HG02759 (cell line): ENCODE measurements around the gene LRIG1.
A peak's percentile ranks its signal among the peaks of the same experiment; 100 is the strongest.
"Not testable (repeated sequence)": the region's sequence is repeated elsewhere in the genome, so short reads cannot be mapped to it uniquely, and the experiment has no call there.

Experiments used
- ATAC-seq: cut with Tn5 transposase; IDR thresholded peaks from one replicate; pipeline ENCODE4 v1.9.1; 2021; ENCODE audit warnings: mild to moderate bottlenecking, moderate library complexity; ENCODE audit not compliant: unreplicated experiment

The LRIG1 gene

DNA sequence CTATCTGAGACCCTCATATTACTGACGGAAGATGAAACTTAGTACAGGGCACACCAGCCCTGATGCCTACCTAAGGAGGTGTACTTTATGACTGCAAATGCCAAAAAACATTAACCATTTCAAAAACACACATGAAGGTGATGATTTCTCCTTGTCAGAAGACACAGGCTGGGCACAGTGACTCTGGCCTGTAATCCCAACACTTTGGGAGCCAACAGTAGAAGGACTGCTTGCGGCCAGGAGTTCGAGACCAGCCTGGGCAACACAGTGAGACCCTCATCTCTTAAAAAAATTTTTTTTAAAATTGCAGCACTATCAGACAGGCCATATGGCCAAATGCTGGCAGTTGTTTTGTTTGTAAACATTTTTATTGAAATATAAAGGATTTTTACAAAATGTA is 73.5 kb downstream of the LRIG1 start:
- no peak for ATAC-seq

DNA sequence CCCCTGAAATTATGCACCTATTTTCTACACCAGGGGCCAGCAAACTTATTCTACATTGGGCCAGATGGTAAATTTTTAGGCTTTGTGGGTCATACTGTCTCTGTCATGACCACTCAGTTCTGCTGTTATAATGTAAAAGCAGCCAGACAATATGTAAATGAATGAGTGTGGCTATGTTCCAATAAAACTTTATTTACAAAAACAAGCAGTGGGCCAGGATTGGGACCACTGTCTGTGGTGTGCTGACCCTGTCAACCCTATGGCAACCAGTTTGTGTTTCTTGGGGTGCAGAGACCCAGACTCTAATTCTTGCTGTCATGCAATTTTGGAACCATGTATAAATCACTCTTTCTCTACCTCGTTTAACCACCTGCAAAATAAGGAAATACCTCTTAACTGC is 74.7 kb downstream of the LRIG1 start:
- no peak for ATAC-seq

DNA sequence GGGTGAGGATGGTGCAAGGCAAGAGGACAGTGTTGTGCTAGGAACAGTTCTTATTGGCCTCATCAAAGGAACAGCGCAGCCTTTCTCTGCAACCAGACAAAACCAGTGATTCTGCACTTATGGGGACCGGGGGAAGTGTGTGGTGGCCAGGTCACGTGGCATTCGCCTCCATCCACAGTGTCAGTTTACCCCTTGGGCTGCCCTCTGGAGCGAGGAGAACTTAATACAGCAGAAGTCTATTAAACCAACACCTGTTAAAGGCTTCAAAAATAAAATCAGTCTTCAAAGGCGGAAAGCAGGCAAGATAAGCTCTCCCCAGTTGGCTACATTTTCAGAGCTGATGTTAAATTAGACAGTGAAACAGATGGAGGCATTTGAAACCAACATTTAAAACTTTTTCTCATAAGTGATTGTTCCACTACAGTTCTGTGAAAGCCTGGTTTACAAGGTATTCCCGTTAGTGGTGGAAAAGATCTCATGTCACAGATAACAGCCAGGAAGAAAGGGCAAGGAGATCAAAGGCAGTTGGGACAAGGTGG is 75.2 kb downstream of the LRIG1 start:
- no peak for ATAC-seq

DNA sequence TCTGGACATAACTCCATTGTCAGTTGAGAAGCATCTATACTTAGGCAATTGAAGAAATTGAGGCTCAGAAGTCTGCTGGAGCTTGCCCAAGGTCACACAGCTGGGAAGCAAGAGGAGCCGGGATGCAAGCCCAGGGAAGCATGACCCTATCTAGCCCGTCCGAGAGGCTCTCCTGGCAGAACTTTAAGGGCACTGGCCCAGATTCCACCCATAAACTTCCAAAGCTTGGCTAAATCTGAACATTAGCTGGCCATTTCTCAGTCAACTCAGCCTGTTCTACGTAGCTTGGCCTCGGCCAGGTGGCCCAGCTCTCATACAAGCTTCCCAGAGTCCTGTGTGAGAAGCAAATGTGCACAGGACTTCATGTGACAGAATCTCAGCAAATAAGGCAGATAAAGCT is 75.8 kb downstream of the LRIG1 start:
- ATAC-seq: no peak

DNA sequence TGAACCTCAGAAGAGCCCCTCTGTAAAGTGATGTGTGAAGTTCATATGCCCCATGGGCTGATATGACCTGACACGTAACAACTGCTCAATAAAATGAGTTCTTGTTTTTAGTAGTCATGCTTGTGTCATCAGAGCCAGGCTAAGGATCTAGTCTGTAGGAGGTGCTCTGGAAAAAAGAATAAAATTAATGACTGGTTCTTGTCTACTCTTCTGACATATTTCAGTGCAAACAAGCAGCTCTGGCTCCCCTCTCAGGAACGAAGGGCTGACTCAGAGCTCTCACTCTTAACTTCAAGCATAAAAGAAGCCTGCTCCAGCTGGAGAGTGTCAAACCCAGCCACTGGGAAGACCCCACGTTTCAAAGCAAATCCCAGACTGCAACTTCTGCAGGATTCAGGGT is 77.0 kb downstream of the LRIG1 start:
- ATAC-seq: no peak

DNA sequence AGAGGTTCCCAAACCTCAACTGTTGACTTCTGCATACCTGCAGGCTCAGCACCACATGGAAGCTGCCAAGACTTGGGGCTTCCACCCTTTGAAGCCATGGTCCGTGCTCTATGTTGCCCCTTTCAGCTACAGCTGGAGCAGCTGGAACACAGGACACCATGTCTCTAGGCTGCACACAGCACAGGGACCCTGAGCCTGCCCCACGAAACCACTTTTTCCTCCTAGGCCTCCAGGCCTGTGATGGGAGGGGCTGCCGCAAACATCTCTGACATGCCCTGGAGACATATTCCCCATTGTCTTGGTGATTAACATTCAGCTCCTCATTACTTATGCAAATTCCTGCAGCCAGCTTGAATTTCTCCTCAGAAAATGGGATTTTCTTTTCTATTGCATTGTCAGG is 78.9 kb downstream of the LRIG1 start:
- not testable (repeated sequence) for ATAC-seq

DNA sequence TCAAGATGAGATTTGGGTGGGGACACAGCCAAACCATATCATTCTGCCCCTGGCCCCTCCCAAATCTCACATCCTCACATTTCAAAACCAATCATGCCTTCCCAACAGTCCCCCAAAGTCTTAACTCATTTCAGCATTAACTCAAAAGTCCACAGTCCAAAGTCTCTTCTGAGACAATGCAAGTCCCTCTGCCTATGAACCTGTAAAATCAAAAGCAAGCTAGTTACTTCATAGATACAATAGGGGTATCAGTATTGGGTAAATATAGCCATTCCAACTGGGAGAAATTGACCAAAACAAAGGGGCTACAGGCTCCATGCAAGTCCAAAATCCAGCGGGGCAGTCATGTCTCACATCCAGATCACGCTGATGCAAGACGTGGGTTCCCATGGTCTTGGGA is 79.7 kb downstream of the LRIG1 start:
- ATAC-seq: not testable (repeated sequence)

DNA sequence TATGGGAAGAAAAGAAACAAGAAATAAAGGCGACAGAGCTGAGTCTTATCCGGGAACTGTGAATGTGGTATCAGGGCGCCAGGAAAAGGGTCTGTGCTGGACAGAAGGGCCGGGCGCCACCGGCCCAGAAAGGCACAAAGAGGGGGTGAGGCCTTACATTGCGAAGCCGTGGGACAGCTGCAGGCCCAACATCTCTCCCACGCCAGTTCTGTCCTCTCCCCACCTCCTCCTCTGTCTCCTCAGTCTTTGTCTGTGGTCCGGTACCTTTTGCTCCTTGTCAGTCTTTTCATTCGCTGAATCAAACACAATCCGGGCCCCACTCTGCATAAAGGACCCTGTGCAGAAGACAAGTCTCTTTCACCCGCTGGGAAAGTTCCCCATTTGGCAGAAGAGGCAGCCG is 81.8 kb downstream of the LRIG1 start:
- no peak for ATAC-seq

DNA sequence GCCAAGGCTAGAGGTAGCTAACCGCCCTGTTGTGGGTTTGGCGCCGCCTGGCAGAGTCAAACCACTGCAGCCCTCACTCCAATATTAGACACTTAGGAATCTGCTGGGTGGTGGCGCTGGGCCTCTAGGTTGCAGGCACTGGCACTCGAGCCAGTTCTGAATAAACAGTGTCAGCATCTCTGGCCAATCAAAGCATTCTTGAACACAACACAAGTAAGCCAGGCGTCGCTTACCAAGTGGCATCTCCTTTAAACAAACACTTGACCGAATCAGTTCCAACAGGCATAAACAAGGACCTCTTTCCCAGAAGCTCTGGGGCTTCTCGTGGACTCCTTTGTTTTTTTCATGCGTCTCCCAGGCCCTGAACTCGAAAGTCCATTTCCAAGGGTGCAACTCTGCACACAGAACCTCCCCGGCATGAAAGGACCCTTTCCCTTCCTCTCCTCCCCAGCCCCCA is 82.3 kb downstream of the LRIG1 start:
- ATAC-seq: no peak

DNA sequence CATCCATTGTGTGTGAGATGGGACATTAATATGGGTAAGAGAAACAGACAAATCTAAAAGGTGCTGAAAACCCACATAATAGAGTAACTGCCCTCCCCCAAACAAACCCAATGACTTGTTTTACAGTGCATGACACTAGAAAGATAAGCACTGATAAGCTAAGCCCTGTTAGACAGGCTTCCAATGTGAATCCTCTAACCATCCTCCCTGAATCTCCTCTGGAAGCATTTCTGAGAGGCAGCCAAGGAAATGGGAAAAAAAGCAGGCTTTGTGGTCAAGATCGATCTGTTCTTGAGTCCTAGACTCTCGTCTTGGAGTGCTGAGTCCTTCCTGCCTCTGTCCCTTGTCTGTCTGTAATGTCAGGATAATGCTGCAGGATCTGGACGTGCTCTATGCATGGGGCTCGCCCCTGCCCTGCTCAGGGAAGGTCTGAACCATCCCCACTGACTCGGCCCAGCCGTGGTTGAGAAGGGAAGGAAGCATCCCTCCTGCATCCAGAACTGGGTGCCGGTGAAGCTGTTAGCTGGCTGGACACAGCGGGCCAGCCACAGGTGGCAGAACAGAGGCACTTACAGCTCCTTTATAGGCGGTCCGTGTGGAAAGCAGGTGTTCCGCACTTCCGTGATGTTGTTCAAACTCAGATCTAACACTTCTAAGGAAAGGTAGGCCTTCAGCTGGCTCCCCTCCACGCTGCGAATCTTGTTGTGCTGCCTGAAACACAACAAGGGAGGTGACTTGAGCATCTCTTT is 84.1 kb downstream of the LRIG1 start:
- ATAC-seq: no peak

DNA sequence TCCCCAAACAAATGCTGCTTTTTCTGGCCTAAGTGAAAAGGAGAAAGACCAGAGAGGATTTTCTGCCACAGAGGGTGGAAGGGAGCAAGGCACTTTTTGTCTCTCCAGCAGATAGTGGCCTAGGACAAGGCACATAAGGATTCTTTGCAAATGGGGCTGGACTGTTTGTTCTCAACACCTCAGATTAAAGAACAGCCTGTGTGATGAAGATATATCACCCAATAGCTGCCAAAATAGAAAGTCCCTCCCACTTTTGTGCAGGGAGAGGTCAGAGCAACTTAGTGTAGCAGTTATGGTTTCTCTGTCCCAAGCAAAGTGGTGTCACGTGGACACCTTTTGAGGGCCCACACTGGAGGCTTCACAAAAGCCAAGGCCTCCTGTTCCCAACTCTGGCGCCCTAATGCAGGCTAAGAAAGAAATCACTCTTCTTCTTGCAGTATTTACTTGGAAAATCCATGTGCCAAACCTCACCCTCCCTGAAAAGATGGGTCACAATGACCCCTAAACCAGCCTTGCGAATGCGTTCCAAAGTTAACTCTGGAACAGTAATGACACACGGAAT is 84.9 kb downstream of the LRIG1 start:
- no peak for ATAC-seq

DNA sequence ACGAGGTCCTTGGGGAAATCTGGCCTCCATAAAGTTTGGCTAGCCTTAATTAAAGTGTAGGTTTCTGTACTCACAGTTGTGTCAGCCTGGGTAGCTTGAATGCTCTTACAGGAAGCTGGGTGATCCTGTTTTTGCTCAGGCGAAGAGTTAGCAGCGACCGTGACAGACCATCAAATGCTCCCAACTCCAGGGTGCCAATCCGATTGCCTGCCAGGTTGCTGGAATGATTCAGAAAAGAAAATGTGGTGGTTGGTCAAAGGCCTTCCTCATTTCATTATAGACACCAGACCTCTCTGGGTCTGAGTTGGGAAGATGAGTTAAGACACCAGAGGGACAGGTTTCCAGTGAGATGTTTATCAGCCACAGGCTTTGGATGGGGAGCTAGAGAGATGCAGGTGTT is 86.0 kb downstream of the LRIG1 start:
- no peak for ATAC-seq

DNA sequence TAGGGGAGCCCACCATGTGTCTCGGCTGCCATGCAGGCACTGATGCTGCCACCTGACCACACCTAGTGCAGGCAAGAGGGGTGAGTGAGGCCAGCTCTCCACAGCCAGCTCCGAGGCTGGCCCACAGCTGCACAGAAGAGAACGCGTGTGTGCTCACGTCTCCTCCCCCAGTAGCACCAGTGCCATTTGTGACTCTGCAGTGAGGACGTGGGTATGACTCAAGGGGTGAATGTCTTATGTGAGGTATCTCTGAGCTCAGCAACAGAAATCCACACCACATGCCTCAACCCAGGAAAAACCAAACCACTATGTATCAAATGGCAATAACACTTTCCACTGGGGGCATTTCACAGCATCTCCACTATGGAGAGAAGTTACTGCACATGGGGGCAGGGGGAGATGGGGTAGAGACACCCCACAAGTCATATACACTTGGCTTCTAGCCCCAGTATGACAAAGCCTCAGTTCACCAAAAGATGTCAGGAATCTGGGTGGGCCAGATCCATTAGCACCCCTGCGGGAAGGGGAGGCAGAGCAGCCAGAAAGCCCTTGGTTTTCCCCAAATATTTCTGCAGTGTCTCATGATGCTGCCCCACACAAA is 87.6 kb downstream of the LRIG1 start:
- no peak for ATAC-seq

DNA sequence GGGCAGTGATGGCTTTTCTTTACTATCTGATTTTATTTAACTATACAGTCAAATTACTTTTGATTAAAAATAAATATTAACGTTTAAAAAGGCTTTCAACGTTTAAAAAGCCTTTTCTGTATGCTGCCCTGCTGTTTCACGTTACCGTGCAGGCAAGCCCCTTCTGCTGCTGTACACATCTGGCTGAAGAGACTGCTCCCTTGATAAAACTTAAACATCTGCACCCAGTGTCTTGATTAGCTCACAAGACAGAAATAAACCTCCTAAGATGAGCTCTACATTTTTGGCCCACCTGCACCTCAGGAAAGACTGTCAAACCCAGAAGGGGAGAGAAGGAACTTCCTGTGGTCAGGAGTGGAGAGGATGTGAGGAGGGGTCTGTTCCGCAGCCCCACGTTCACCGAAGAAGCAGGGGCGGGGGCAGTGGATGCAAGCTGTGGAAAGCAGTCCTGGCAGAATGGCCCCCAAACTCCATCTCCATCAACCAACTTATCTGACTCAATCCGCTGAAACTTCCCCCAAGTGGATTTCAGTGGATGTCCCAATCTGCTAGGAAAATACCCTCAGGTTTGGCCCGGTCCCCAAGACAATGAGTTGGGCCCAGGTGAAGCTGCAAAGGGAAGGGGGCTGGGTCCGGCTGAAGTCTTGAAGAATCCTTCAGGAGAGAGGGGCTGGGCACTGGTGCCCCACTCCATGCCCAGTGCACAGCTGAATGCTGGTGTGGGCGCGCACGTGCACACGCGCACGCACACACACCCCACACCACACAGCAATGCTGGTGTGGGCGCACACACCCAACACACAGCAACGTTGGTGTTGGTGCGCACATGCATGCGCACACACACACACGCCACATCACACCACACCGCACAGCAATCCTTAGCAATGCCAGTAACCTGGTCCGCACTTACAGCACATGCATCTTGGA is 88.6 kb downstream of the LRIG1 start:
- ATAC-seq: no peak

DNA sequence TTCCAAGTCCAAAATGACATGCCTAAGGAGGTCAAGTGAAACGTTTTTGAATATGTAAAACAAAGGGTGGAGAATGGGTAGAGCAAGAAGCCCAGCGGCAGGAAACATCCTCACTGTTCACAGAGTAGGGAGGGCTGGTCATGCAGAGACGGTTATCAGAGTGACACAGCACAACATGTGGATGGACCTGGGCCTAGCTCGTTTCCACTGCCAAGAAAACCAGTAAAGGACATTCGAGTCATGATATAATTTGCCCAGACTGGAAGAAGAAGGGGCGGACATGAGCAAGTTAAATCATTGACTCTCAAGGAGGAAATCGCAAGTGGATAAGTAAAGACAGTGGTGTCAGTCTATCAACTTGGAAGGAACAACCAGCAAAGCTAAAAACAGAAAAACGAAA is 89.3 kb downstream of the LRIG1 start:
- ATAC-seq: no peak

DNA sequence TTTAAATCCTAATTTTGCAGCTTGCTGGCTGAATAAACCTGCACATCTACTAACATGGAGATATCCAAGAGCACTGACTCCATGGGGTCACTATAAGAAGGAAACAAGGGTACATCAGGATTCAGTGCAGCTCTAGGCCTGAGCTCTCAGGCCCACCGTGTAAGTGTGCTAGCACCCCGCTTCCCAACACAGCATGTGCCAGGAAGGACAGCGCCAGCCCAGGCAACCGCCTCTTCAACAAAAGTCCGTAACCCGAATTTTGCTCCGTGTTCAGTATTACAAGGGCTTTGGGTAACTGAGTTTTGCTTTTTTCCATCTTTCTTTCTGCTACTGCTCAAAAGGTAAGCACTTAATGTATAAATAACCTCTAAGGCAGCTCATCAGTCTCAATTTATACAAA is 89.8 kb downstream of the LRIG1 start:
- no peak for ATAC-seq

DNA sequence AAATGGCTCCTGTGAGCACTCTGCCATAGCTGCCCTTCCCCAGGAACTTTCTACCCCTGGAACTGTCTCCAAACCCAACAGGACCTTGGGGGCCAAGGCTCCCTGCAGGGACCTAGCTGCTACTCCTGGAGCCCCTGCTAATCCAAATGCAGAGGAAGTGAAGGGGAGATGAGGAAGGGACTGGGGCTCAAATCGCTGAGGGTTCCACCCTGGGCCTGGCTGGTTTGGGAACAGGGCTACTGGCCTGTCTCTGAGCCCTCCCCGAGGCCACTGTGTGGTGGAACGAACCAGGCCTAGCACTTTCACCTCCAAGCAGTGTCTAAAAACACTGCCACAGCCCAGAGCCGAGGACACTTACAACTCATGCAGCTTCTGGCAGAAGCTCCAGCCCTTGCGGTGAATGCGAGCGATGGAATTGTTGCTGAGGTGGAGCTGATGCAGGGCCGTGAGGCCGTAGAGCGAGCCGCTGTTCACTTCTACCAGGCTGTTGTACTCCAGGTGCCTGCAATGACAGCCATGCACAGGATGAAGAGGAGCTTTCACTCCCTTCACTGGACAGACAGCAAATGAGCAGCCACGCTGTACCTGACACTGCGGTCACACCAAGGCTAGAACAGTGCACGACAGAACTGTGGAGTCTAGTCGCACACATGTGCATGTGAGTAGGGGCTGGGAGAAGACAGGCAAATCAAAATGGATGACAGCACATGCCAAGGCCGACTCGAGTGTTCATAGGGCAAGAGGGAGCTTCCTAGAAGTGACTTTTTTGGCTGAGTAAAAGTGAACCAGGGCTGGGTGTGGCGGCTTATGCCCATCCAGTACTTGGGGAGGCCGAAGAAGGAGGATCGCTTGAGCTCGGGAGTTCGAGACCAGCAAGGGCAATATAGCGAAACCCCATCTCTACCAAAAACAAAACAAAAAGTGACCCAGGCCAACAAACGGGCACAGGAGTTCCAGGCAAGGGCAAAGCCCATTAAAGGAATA is 90.8 kb downstream of the LRIG1 start:
- ATAC-seq: no peak

DNA sequence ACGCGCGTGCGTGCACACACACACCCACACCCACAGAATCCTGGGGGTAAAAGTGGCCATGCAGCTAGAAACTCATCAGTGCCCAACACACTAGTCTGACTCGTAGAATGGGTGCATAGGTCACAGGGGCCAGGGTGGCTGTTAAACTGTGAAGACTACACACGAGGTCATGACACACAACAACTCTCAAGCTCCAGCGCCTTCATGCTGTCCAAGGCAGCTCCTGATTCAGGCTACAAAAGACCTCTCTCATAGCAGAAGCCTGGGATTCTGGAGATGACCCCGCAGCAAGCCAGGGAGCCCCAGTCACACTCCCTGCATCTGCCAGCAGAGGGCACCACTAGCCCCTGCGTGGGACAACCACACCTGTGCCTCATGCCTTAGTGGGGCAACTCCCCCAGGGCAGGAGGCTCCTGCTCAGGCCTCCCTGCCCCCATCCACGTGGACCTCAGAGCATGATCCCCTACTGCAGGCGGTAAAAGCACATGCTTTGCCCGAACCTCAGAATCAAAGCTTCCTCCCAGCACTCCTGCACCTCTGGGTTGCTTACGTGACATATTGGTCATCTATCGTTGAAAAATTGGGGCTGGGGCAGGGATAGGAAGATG is 93.1 kb downstream of the LRIG1 start:
- peak; percentile 78 for ATAC-seq

DNA sequence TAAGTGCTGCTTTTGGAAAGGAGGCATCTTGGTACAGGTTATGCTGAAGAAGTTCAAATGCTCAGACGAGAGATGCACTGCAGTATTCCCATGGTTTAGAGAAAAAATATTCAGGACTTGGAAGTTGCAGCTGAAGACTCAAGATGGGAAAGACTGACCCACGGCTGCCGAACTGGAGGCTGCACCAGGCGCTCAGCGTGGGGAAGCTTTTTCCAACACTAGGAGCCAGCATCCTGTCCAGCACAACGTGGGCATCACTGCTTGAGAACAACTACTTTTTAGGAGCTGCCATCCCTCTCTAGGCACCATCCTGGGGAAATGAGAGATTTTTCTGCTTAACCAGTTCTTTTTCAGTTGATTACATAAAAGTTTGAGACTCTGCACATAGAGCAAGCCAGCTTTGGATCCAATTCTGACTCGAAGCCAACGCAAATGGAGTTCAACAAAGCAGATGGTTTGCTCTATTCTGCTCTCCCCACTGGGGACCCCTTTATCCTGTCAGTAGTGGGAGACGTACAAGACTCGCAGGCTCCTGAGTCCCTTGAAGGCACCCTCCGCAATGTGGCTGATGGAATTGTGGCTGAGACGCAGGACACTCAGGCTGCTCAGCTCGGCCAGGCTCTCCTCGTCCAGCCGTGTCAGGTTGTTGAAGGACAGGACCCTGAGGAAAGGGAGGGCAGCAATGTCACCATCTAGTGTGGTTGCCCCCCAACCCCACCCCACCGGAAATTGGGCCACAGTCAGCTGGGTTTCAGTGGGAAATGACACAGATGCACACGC is 93.8 kb downstream of the LRIG1 start:
- no peak for ATAC-seq
